Measurements from ENCODE around the gene HEY2.
"Not testable (repeated sequence)": the region's sequence is repeated elsewhere in the genome, so short reads cannot be mapped to it uniquely, and the experiment has no call there.

Gene HEY2

DNA sequence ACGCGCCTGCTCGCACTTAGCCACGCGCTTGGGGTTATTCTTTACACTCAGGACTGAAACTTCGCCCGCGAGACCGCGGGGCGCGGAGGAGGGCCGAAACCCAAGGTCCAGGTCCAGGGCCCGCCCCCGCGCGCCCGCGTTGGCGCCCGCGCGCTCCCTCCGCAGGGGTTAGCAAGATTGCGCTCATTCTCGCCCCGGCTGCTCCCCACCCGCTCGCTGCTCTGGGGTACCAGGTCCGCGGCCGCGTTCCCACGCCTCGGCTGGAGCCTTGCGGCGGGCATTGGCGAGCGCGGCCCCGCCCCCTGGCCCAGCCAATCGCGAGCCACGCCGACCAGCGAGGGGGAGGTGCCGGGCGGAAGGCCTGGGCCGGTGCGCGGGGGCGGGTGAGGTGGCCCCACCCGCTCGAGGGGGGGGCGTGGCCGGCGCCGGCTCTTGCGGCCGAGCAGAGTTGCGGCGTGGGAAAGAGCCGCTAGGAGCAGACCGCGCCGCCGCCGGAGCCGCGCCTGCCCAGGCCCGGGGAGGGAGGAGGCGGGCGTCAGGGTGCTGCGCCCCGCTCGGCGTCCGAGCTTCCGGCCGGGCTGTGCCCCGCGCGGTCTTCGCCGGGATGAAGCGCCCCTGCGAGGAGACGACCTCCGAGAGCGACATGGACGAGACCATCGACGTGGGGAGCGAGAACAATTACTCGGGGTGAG is at the start of gene HEY2:
Gene HEY2 (plus strand): TSS at position 460 of the 692 bp plus-strand sequence. CDS start 145 bp downstream, at position 605.
- peak; percentile 89 for DNase-seq

GRCh38 chr6:125700581-125701353 is 48.7 kb upstream of the HEY2 start:
- no peak for DNase-seq

DNA sequence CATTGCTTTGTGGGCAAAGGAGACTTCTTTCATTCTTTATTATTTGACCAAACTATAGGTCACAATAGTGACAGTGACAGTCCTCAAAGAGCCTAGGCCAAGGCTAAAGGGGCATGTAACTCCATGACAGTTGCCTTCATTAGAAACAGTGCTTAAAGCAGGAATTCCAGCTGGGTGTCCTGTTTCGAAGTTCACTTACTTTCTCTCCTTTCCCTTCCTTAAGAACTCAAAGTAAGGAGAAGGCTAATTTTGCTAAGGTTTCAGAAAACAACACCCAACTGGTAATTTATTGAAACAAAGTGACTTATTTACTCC is 48.1 kb upstream of the HEY2 start:
- DNase-seq: no peak

- not testable (repeated sequence) for DNase-seq
Measured at GRCh38 chr6:125703882-125704281, 45.5 kb upstream of the HEY2 start.

DNA sequence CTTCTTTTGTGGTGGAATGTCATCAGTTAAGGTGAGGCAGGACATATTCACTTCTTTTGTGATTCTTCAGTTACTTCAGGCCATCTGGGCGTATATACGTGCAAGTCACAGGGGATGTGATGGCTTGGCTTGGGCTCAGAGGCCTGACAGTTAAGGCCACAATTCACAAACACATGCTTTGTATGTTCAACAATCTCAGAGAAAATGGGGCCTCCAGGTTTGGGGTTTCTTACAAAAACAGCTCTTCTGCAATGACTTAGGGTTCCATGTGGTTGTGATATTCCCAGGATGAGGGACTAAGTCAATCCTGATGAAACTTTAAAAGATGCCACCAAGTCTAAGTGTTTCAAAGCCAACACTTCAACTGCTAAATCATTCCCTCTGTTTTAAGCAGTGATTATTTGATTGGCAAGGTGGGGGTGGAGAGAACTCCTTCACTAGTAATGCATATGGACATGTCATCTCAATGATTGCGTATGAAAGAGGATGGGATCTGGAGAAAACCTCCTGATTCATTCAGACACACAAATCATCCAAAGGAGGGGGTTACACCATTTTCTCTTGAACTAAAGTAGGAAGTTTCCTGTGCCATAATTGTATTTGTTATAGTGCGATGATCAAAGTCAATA is 41.7 kb upstream of the HEY2 start:
- DNase-seq: no peak

DNA sequence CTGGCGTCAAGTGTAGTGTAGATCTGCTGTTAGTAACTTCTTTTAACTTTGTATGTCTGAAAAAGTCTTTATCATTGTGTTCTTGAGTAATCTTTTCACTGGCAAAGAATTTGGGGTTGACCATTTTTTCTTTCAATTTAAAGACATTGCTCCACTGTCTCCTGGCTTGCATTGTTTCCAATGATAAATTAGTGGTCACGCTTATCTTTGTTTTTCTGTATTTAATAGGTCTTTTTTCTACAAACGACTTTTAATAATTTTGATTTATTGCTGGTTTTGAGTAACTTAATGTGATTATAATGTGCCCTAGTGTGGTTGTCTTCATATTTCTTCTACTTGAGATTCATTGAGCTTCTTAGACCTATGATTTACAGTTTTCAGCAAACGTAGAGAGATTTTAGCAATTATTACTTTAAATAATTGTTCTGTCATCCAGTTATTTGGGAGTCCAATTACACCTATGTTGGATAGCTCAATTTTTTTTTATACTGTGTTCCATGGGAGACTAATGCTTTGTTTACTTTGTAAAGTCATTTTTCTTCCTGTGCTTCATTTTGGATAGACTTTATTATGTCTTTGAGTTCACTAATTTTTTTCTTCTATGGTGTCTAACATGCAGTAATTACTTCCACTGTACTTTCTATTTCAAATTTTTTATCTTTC is 38.3 kb upstream of the HEY2 start:
- no peak for DNase-seq

DNA sequence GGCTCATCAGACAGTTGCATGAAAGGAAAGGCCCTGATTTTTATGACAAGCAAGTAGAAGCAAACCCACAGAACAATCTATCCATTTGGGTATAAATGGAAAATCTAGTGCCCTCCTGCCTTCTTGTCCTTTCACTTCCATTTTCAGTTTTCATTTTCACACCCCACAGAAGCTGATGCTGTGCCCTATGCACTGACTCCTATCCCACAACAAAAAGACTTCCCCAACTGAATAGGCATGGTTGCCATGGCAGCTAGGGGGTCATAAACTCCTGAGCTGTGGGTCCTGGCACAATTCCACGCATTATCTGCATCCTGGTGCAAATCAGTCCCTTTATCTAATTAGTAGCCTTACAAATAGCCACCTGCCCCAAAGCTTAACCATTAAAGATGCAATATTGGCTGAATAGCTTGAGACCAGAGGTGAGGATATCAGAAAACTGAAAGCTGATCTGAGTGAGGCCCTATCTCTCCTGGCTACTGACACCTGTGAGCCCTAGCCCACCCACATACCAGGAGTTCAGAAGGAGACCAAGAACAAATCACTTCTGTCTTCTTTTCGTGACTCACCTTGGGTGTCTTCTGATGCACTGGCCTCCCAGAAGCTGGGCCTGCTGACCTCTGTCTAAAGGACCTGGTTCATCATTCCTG is 34.9 kb upstream of the HEY2 start:
- DNase-seq: no peak

DNA sequence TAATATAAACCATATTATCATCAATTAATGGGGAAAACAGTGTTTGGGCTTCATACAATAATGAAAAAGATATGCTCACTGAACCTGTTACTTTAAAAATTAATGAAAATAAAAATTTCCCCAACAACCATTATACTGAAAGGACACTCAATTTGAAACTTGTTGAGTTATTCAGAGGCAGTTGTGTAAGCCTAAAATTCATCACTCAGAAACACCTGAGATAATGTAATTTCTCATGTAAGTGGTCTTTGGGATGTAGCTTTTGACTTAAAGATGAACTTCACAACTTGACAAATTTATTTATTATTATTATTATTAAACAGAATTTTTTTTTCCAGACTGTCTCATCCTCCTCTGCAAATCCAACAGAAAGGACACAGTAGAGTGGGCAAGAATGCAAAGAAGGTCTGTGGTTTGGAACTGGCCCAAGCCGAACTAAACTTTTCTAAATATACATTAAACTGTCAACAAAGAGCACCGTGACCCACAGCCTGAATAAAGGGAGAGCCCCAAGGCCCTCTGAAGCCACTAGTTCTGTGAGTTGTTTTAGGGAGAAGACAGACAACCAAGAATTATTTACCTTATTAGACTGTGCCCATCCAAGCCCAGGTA is 32.2 kb upstream of the HEY2 start:
- no peak for DNase-seq

GRCh38 chr6:125718109-125718508 is 31.3 kb upstream of the HEY2 start:
- DNase-seq: no peak

GRCh38 chr6:125722886-125723285 is 26.5 kb upstream of the HEY2 start:
- no peak for DNase-seq

- no peak for DNase-seq
Measured at GRCh38 chr6:125727216-125727615, 22.2 kb upstream of the HEY2 start.

GRCh38 chr6:125728739-125729138 is 20.7 kb upstream of the HEY2 start:
- no peak for DNase-seq

DNA sequence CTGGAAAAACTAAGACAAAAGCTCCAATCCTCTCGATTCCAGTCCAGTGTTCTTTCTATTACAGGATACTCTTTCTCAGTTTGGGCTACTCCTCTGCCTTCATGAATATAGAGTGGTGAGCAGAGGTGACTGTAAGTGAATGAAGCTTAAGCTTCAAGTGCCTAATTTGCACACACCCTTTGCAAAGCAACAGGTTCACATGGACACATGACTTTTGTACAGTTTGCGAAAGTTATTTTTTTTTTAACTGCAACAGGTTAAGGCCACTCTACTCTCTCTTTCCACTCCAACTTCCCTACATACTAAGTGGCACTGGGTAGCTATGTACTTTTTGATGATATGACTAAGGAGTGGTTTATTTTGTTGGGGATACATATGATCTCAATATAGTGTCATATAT is 19.4 kb upstream of the HEY2 start:
- DNase-seq: no peak

DNA sequence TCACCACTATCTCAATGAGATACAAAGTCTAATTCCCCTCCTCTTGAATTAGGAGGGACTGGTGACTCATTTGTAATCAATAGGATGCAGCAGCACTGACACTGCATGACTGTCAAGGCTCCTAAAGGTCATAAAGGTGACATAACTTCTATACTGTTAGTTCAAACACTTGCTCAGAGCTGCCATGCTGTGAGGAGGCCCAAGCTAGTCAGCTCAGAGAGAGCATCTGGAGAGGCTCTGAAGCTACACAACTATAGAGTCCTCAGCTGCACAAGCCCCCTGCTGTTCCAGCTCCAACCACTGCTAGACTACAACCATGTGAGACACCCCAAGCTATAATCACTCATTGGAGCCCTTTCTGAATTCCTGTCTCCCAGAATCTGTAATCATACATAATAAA is 17.0 kb upstream of the HEY2 start:
- DNase-seq: no peak

GRCh38 chr6:125733516-125734300 is 15.7 kb upstream of the HEY2 start:
- no peak for DNase-seq

GRCh38 chr6:125738276-125738675 is 11.2 kb upstream of the HEY2 start:
- DNase-seq: no peak

- no peak for DNase-seq
Measured at GRCh38 chr6:125739364-125739763, 10.1 kb upstream of the HEY2 start.

DNA sequence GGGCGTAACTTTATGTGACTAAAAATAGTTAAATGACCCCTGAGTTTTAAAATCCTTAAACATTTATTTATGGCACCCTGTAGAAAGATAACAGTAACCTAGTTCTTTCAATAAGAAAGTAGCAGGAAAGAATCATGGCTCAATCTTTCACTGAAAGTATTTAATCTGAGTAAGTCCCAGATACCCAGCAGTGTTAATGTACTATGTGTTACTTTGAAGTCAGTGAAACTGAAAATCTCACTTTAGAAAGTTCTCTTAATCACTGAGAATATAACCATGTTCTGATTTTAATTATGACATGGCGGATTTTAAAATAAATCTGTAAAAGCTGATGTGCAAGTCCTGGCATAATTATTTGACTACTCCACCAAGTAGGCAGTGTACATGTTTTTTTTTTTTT is 8.1 kb upstream of the HEY2 start:
- no peak for DNase-seq

DNA sequence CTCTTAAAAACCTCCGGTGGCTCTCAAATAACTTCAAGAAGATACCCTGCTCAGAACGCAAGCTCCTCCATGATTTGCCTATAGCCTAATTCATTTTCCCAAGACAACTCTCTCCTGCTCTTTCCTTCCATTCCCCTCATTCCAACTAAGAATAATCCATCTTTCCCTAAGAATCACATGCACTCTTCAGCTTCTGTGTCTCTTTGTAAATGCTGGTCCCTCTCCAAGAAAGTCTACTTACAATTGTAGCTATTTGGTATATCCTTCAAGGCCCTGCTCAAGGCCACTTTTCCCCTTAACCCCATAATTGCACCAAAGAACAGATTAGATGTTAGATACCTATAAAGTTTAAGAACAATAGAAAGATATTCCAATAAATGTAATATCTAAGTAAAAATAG is 7.4 kb upstream of the HEY2 start:
- DNase-seq: no peak

- DNase-seq: no peak
Measured at GRCh38 chr6:125742464-125743120, 6.8 kb upstream of the HEY2 start.

- DNase-seq: no peak
Measured at GRCh38 chr6:125743604-125744003, 5.8 kb upstream of the HEY2 start.
